Body of pancreas (tissue), 4 donors: ENCODE measurements around the gene ADGRE3. TPM values are rescaled to one million over a fixed set of nuclear protein-coding genes. Genes with fewer than 3 reads are reported as not detected.
A peak's percentile ranks its signal among the peaks of the same experiment; 100 is the strongest.

ENCODE experiments used
- ATAC-seq: fragments of 150-250 bp; one replicate; pipeline ENCODE4 v1.9.1; 2016
- DNase-seq, 4 donors: peaks; one replicate each; pipeline ENCODE4 v3.0.0-alpha.2; 2019
- H3K27ac ChIP-seq, 4 donors: fragments of 200-600 bp; sonication (generic); 1 replicate in 3 of 4; 2 replicates in 1 of 4; pipeline versions ENCODE4 v1.5.1 to v1.6.1; 2016 to 2019; ENCODE audit warnings: mild to moderate bottlenecking in 1 of 4, mixed read lengths in 1 of 4, moderate library complexity in 1 of 4
- H3K27me3 ChIP-seq, 2 donors: fragments of 200-600 bp; sonication (generic); one replicate each; pipeline ENCODE4 v1.6.0; 2016; ENCODE audit warnings: mild to moderate bottlenecking in 1 of 2
- H3K36me3 ChIP-seq, 2 donors: fragments of 200-600 bp; sonication (generic); replicated peaks in 1 of 2; 2 replicates each; pipeline ENCODE4 v1.5.1; 2016; ENCODE audit warnings: low read depth in 2 of 2; ENCODE audit not compliant: insufficient read depth in 1 of 2
- H3K4me1 ChIP-seq: fragments of 200-600 bp; sonication (generic); one replicate; pipeline ENCODE4 v1.6.0; 2016
- H3K4me3 ChIP-seq, 2 donors: fragments of 200-600 bp; sonication (generic); 1 replicate in 1 of 2; 2 replicates in 1 of 2; pipeline ENCODE4 v1.5.1; 2016 to 2019
- H3K9me3 ChIP-seq, 3 donors: fragments of 200-600 bp; sonication (generic); 1 replicate in 2 of 3; 2 replicates in 1 of 3; pipeline ENCODE4 v1.5.1; 2016
- CTCF ChIP-seq, 7 experiments: fragments of 450-650 bp in 4 of 7; fragments of 200-600 bp in 3 of 7; sonication (generic) in 3 of 7; IDR thresholded peaks; one replicate each; pipeline ENCODE4 v1.5.1; 2016 to 2019; ENCODE audit warnings: antibody characterized with exemption in 7 of 7
- POLR2A ChIP-seq, 3 donors: fragments of 450-650 bp; IDR thresholded peaks; one replicate each; pipeline ENCODE4 v1.6.1; 2016; ENCODE audit warnings: antibody characterized with exemption in 3 of 3, mild to moderate bottlenecking in 2 of 3
- WGBS, 2 donors: methylation state at CpG; one replicate each; pipeline ENCODE4 v1.1.5; 2017; 5-methylcytosine and 5-hydroxymethylcytosine counted together
- intact Hi-C: fragments of 100-400 bp; cut with DNase I; formaldehyde crosslinking; loops from one replicate; pipeline ENCODE4 v1.15.1; 2023
- total RNA-seq, 2 donors: library from RNA; depleted of rRNA; stranded (reverse); fragments of >200 nt; gene quantifications; one replicate each; pipeline ENCODE4 v1.1.0, GENCODE V29; 2016

ADGRE3 gene
- total RNA-seq, 2 donors from 2014 or later: not detected

GRCh38 chr19:14676762-14677161, 2.1 kb upstream of the ADGRE3 start:
- intact Hi-C loops: no loop called here

GRCh38 chr19:14673088-14673487, 1.6 kb downstream of the ADGRE3 start:
- 15 to 48% methylated on average over 1 of the region's 1 CpG for WGBS, 2 donors
- no peak for ATAC-seq
- DNase-seq: no peak
- H3K4me1 ChIP-seq: no peaks in the 10 kb centered on the region
- no peak overlapping the region for H3K4me3 ChIP-seq
- intact Hi-C loops: no loop called here
- no peaks in the 10 kb centered on the region for H3K36me3 ChIP-seq
- no peak for TF ChIP-seq POLR2A (IDR thresholded peaks at IDR 0.05)
- H3K9me3 ChIP-seq: no peaks in the 10 kb centered on the region
- no peak overlapping the region for H3K27ac ChIP-seq
- H3K27me3 ChIP-seq: no peaks in the 10 kb centered on the region

More at GRCh38 chr19:14676762-14677161, 2.1 kb upstream of the ADGRE3 start:
- no peak overlapping the region for H3K27ac ChIP-seq
- no peaks in the 10 kb centered on the region for H3K27me3 ChIP-seq
- TF ChIP-seq CTCF (IDR thresholded peaks at IDR 0.05) (no peak), POLR2A (IDR thresholded peaks at IDR 0.05) (no peak)
- no peaks in the 10 kb centered on the region for H3K36me3 ChIP-seq
- no peak overlapping the region for H3K4me3 ChIP-seq
- no peak for ATAC-seq
- DNase-seq: no peak
- H3K4me1 ChIP-seq: no peaks in the 10 kb centered on the region
- H3K9me3 ChIP-seq: no peaks in the 10 kb centered on the region
- WGBS, 2 donors: 65 to 69% methylated on average over 10 of the region's 10 CpGs

DNA sequence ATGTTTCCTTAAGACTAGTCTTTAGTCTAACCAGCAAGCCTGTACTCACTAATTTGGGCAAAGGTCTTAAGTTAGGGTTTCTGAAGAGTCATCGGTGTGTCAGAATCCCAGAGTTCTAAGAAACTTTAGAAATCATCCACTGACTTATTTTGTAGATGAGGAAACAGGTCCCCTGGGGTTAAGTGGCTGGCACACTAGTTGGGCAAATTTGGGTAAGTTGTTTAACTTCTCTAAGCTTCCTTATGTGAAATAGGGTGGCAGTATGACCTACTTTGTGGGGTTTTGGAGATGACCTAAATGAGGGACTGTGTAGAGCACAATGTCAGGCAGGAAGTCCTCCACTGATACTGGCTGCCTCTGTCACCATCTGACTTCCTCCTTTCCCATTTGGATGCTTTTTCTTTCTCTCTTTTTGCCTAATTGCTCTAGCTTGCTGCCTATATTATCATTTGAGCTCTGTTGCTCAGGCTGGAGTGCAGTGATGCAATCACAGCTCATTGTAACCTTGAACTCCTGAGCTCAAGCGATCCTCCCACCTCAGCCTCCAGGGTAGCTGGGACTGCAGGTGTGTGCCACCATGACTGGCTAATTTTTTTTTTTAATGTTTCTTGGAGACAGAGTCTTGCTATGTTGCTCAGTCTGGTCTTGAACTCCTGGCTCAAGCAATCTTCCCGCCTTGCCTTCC, 2.3 kb downstream of the ADGRE3 start:
- Histone ChIP-seq H3K36me3 (no peaks in the 10 kb centered on the region), H3K4me1 (no peaks in the 10 kb centered on the region), H3K4me3 (no peak overlapping the region), H3K9me3 (no peaks in the 10 kb centered on the region), H3K27ac (no peak overlapping the region), H3K27me3 (no peaks in the 10 kb centered on the region)
- whole genome bisulfite sequencing, 2 donors: 77 to 85% methylated on average over 3 of the region's 3 CpGs
- intact Hi-C loops: no loop called here
- TF ChIP-seq CTCF (IDR thresholded peaks at IDR 0.05): no peak
- TF ChIP-seq POLR2A (IDR thresholded peaks at IDR 0.05): no peak
- ATAC-seq: no peak
- peak in 1 of 4 donors; percentile 19 for DNase-seq

DNA sequence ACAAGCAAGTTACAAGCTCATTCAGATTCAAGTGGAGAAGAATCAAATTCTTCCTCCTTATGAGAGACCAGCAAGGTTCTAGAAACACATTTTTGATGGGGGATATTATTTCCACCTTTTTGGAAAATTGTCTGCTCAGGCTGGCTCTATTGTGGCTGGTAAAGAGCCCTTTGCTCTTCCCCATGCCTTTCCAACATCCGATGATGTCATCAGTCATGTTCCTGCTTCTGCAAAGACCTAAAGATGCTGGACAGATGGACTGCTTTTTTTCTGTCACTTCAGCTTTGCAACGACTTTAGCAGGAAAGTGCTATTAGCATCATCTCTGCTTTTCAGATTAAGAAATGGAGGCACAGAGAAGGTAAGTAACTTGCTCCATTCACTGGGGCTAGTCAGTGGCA, 4.2 kb downstream of the ADGRE3 start:
- H3K9me3 ChIP-seq: no peaks in the 10 kb centered on the region
- no peaks in the 10 kb centered on the region for H3K36me3 ChIP-seq
- intact Hi-C loops: no loop called here
- no peak for ATAC-seq
- no peak overlapping the region for H3K27ac ChIP-seq
- no peak overlapping the region for H3K4me3 ChIP-seq
- H3K27me3 ChIP-seq: no peaks in the 10 kb centered on the region
- TF ChIP-seq CTCF (IDR thresholded peaks at IDR 0.05): no peak
- no peak for TF ChIP-seq POLR2A (IDR thresholded peaks at IDR 0.05)
- DNase-seq: no peak
- 30 to 52% methylated on average over 2 of the region's 2 CpGs for WGBS, 2 donors
- H3K4me1 ChIP-seq: no peaks in the 10 kb centered on the region

DNA sequence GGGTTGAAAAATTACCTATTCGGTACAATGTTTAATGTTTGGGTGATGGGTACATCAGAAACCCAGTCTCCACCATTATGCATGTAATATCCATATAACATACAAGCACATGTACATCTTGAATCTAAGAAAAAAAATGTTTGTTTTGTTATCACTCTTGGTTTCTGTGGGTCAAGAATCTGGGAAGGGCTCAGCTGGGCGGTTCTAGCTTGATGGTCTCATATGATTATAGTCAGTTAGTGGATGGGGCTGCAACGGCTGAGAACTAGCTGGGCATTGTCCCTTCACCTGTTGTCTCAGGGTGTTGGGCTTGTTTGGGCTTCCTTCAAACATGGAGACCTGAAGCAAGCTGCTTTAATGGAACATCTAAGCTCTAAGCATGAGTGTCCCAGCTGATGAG, 4.7 kb downstream of the ADGRE3 start:
- ATAC-seq: no peak
- WGBS, 2 donors: 48 to 50% methylated on average over 3 of the region's 3 CpGs
- H3K9me3 ChIP-seq: no peaks in the 10 kb centered on the region

More for the DNA sequence above, 4.7 kb downstream of the ADGRE3 start:
- Histone ChIP-seq H3K36me3 (no peaks in the 10 kb centered on the region), H3K4me1 (no peaks in the 10 kb centered on the region), H3K27ac (no peak overlapping the region), H3K27me3 (no peaks in the 10 kb centered on the region), H3K4me3 (no peak overlapping the region)
- TF ChIP-seq CTCF (IDR thresholded peaks at IDR 0.05): no peak
- no peak for DNase-seq
- intact Hi-C loops: no loop called here
